ENCODE results near the gene FAM131C. TPM values are rescaled to one million over a fixed set of nuclear protein-coding genes. Genes with fewer than 3 reads are reported as not detected.

FAM131C gene
- polyA plus RNA-seq, 3 donors = not detected

- no peak overlapping the region for H3K4me3 Mint-ChIP-seq
- no peak overlapping the region for H3K9ac ChIP-seq (ENCODE audit: insufficient read depth, low read length, poor library complexity, severe bottlenecking)
- intact Hi-C loops (cut with micrococcal nuclease) = no loop called here
- no peak for TF ChIP-seq CTCF (IDR thresholded peaks at IDR 0.05)
- no peaks in the 10 kb centered on the region for H3K27me3 ChIP-seq (ENCODE audit: control insufficient read depth in 2 of 2, insufficient read depth in 2 of 2, low read length in 2 of 2)
- no peak overlapping the region for H3K27ac Mint-ChIP-seq
- peaks cover 7 to 30% (median 26%) of the 10 kb centered on the region in 7 donors for H3K9me3 Mint-ChIP-seq
- H3K4me1 Mint-ChIP-seq = no peaks in the 10 kb centered on the region
- H2AFZ ChIP-seq (ENCODE audit: insufficient read depth, low read depth, low read length, poor library complexity, severe bottlenecking) = no peak overlapping the region
- no peaks in the 10 kb centered on the region for H3K4me1 ChIP-seq (ENCODE audit: control insufficient read depth in 1 of 2, insufficient read depth in 2 of 2, low read length in 2 of 2)
- H3K4me2 ChIP-seq (replicated peaks; ENCODE audit: extremely low read depth, low read length, poor library complexity, severe bottlenecking) = no peak overlapping the region
- WGBS (ENCODE audit: insufficient coverage) = 97% methylated on average over 3 of the region's 7 CpGs
- no peak for DNase-seq
- H3K9me3 ChIP-seq (replicated peaks in 1 of 2; ENCODE audit: control insufficient read depth in 1 of 2, insufficient read depth in 1 of 2, low read length in 2 of 2) = peaks cover 20 to 23% of the 10 kb centered on the region in 2 donors
- H3K79me2 ChIP-seq (ENCODE audit: insufficient read depth, low read length) = no peaks in the 10 kb centered on the region
- H3K4me3 ChIP-seq (replicated peaks in 1 of 3; ENCODE audit: low read depth in 2 of 3, low read length in 3 of 3) = no peak overlapping the region
- H4K20me1 ChIP-seq (ENCODE audit: insufficient read depth, low read length) = no peaks in the 10 kb centered on the region
- peaks cover 10 to 15% (median 14%) of the 10 kb centered on the region in 3 donors for H3K27me3 Mint-ChIP-seq (ENCODE audit: low read depth in 3 of 3)
- no peaks in the 10 kb centered on the region for H3K36me3 ChIP-seq (replicated peaks in 1 of 2; ENCODE audit: control insufficient read depth in 1 of 2, insufficient read depth in 2 of 2, low read length in 2 of 2)
- no peak overlapping the region for H3K27ac ChIP-seq (ENCODE audit: low read depth in 1 of 2, low read length in 2 of 2)
- H3K36me3 Mint-ChIP-seq = no peaks in the 10 kb centered on the region
These were observed 37.4 kb upstream of the FAM131C start for GRCh38 chr1:16110884-16111283.

- Histone ChIP-seq H3K27me3 (ENCODE audit: control insufficient read depth in 2 of 2, insufficient read depth in 2 of 2, low read length in 2 of 2) (no peaks in the 10 kb centered on the region), H3K27ac (ENCODE audit: low read depth in 1 of 2, low read length in 2 of 2) (no peak overlapping the region), H3K4me2 (replicated peaks; ENCODE audit: extremely low read depth, low read length, poor library complexity, severe bottlenecking) (no peak overlapping the region), H3K4me3 (replicated peaks in 1 of 3; ENCODE audit: low read depth in 2 of 3, low read length in 3 of 3) (no peak overlapping the region), H3K36me3 (replicated peaks in 1 of 2; ENCODE audit: control insufficient read depth in 1 of 2, insufficient read depth in 2 of 2, low read length in 2 of 2) (no peaks in the 10 kb centered on the region), H3K9ac (ENCODE audit: insufficient read depth, low read length, poor library complexity, severe bottlenecking) (no peak overlapping the region), H2AFZ (ENCODE audit: insufficient read depth, low read depth, low read length, poor library complexity, severe bottlenecking) (no peak overlapping the region), H3K9me3 (replicated peaks in 1 of 2; ENCODE audit: control insufficient read depth in 1 of 2, insufficient read depth in 1 of 2, low read length in 2 of 2) (peaks cover 20 to 23% of the 10 kb centered on the region in 2 donors), H4K20me1 (ENCODE audit: insufficient read depth, low read length) (no peaks in the 10 kb centered on the region), H3K4me1 (ENCODE audit: control insufficient read depth in 1 of 2, insufficient read depth in 2 of 2, low read length in 2 of 2) (no peaks in the 10 kb centered on the region), H3K79me2 (ENCODE audit: insufficient read depth, low read length) (no peaks in the 10 kb centered on the region)
- no peak overlapping the region for H3K27ac Mint-ChIP-seq
- 74% methylated on average over 5 of the region's 6 CpGs for WGBS (ENCODE audit: insufficient coverage)
- intact Hi-C loops (cut with micrococcal nuclease) = no loop called here
- H3K4me1 Mint-ChIP-seq = no peaks in the 10 kb centered on the region
- H3K27me3 Mint-ChIP-seq (ENCODE audit: low read depth in 3 of 3) = peaks cover 10 to 15% (median 14%) of the 10 kb centered on the region in 3 donors
- no peak for DNase-seq
- H3K36me3 Mint-ChIP-seq = no peaks in the 10 kb centered on the region
- peaks cover 7 to 30% (median 26%) of the 10 kb centered on the region in 7 donors for H3K9me3 Mint-ChIP-seq
- no peak overlapping the region for H3K4me3 Mint-ChIP-seq
- no peak for TF ChIP-seq CTCF (IDR thresholded peaks at IDR 0.05)
These were observed 37.0 kb upstream of the FAM131C start for GRCh38 chr1:16110456-16110855.

Data from CD14-positive monocyte (primary cell).